GM21786 (cell line): Measurements from ENCODE around the gene VGF.
"Not testable (repeated sequence)": the region's sequence is repeated elsewhere in the genome, so short reads cannot be mapped to it uniquely, and the experiment has no call there.

ENCODE experiments used
- ATAC-seq: cut with Tn5 transposase; IDR thresholded peaks from one replicate; pipeline ENCODE4 v1.9.1; 2021; ENCODE audit not compliant: unreplicated experiment

Gene VGF

GRCh38 chr7:101120315-101120714, 45.1 kb downstream of the VGF start:
- no peak for ATAC-seq

- ATAC-seq, result no peak
These were observed 45.5 kb downstream of the VGF start for GRCh38 chr7:101119876-101120275.

GRCh38 chr7:101118856-101119255, 46.5 kb downstream of the VGF start:
- no peak for ATAC-seq

- no peak for ATAC-seq
These were observed 48.5 kb downstream of the VGF start for GRCh38 chr7:101116898-101117297.

GRCh38 chr7:101115215-101115614, 50.2 kb downstream of the VGF start:
- ATAC-seq, result no peak

GRCh38 chr7:101114492-101114891, 50.9 kb downstream of the VGF start:
- no peak for ATAC-seq

GRCh38 chr7:101113836-101114235, 51.5 kb downstream of the VGF start:
- ATAC-seq, result no peak

- not testable (repeated sequence) for ATAC-seq
These were observed 52.2 kb downstream of the VGF start for GRCh38 chr7:101113140-101113539.
